Measurements from ENCODE around the gene ACTC1. TPM values are rescaled to one million over a fixed set of nuclear protein-coding genes. Genes with fewer than 3 reads are reported as not detected.

The ACTC1 gene
- total and polyA plus RNA-seq, 2 experiments from 2014 or later, result 26.2 to 35.9 TPM

DNA sequence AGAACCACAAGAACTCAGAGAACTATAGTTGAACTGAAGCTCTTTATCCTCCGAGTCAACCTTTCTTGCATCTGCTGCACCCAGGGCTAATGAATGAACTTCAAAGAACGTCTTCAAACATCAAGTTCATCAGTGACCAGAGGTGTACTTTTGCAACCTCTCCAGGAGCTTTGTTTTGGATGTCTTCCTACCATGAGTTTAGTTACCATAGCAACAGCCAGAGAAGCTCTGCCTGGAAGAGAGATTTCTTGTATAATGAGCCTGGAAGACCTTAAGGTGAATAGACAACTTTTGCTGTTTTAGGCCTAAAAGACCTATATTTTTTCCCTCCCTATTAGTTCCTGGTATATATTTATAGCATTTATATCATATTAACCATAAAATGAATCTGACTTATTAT is 9.1 kb downstream of the ACTC1 start:
- Mint-ChIP-seq H3K4me3 (no peak overlapping the region), H3K27ac (no peak overlapping the region), H3K4me1 (no peaks in the 10 kb centered on the region), H3K9me3 (peaks cover 3% of the 10 kb centered on the region; the same call in 1 of the 3 replicates), H3K27me3 (ENCODE audit: insufficient read depth, low read depth, poor library complexity) (no peaks in the 10 kb centered on the region), H3K36me3 (ENCODE audit: low read depth) (no peaks in the 10 kb centered on the region)
- DNase-seq (ENCODE audit: low spot score) (no peak), ATAC-seq (no peak)
- no peaks in the 10 kb centered on the region for H4K20me1 ChIP-seq (replicated peaks; ENCODE audit: insufficient read depth)
- H3K36me3 ChIP-seq (ENCODE audit: insufficient read depth), result peaks cover 6% of the 10 kb centered on the region; the same call in 1 of the 2 replicates
- TF ChIP-seq, protein P1, sequence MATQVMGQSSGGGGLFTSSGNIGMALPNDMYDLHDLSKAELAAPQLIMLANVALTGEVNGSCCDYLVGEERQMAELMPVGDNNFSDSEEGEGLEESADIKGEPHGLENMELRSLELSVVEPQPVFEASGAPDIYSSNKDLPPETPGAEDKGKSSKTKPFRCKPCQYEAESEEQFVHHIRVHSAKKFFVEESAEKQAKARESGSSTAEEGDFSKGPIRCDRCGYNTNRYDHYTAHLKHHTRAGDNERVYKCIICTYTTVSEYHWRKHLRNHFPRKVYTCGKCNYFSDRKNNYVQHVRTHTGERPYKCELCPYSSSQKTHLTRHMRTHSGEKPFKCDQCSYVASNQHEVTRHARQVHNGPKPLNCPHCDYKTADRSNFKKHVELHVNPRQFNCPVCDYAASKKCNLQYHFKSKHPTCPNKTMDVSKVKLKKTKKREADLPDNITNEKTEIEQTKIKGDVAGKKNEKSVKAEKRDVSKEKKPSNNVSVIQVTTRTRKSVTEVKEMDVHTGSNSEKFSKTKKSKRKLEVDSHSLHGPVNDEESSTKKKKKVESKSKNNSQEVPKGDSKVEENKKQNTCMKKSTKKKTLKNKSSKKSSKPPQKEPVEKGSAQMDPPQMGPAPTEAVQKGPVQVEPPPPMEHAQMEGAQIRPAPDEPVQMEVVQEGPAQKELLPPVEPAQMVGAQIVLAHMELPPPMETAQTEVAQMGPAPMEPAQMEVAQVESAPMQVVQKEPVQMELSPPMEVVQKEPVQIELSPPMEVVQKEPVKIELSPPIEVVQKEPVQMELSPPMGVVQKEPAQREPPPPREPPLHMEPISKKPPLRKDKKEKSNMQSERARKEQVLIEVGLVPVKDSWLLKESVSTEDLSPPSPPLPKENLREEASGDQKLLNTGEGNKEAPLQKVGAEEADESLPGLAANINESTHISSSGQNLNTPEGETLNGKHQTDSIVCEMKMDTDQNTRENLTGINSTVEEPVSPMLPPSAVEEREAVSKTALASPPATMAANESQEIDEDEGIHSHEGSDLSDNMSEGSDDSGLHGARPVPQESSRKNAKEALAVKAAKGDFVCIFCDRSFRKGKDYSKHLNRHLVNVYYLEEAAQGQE (IDR thresholded peaks at IDR 0.05; ENCODE audit: unreplicated experiment), result no peak
- TF ChIP-seq ZNF114 (CRISPR knock-in tag; IDR thresholded peaks at IDR 0.05), result no peak
- no peak for TF ChIP-seq ZNF331 (CRISPR knock-in tag; IDR thresholded peaks at IDR 0.05; ENCODE audit: low read depth)
- TF ChIP-seq CTCF (conservative IDR thresholded peaks at IDR 0.05; ENCODE audit: low read depth in 2 of 2), result no peak
- no peak for TF ChIP-seq POLR2AphosphoS5 (IDR thresholded peaks at IDR 0.05; ENCODE audit: low read depth)
- TF ChIP-seq JUNB (IDR thresholded peaks at IDR 0.05; ENCODE audit: unreplicated experiment), result no peak
- no peak for TF ChIP-seq STAT1 (IDR thresholded peaks at IDR 0.05; ENCODE audit: unreplicated experiment)
- TF ChIP-seq EZH2phosphoT487 (IDR thresholded peaks at IDR 0.05; ENCODE audit: unreplicated experiment), result no peak
- no peak for TF ChIP-seq ETS1 (IDR thresholded peaks at IDR 0.05)
- TF ChIP-seq CREB1 (CRISPR knock-in tag; IDR thresholded peaks at IDR 0.05; ENCODE audit: low read depth), result no peak
- no peak for TF ChIP-seq NANOG (IDR thresholded peaks at IDR 0.05; ENCODE audit: borderline replicate concordance)
- no peak for TF ChIP-seq EZH2 (IDR thresholded peaks at IDR 0.05; ENCODE audit: low read depth, unreplicated experiment)
- no peak for TF ChIP-seq ZNF462 (CRISPR knock-in tag; IDR thresholded peaks at IDR 0.05)
- H3K4me3 ChIP-seq, result no peak overlapping the region
- H3K4me1 ChIP-seq (ENCODE audit: insufficient read depth), result no peaks in the 10 kb centered on the region
- no peak overlapping the region for H3K4me2 ChIP-seq
- H3F3A ChIP-seq (replicated peaks; ENCODE audit: low read depth), result no peaks in the 10 kb centered on the region
- no peak overlapping the region for H3K27ac ChIP-seq (ENCODE audit: low read depth)
- no peaks in the 10 kb centered on the region for H3K27me3 ChIP-seq (ENCODE audit: insufficient read depth)
- peaks cover 13% of the 10 kb centered on the region; the same call in 1 of the 2 replicates for H3K9me2 ChIP-seq (ENCODE audit: insufficient read depth)
- no peak overlapping the region for H2AFZ ChIP-seq
- no peaks in the 10 kb centered on the region for H3K79me2 ChIP-seq (replicated peaks; ENCODE audit: insufficient read depth)
